Measurements from ENCODE around the gene SYT15B.
"Not testable (repeated sequence)": the region's sequence is repeated elsewhere in the genome, so short reads cannot be mapped to it uniquely, and the experiment has no call there.

GRCh38 chr10:47758855-47759254 is 4.5 kb downstream of the SYT15B start:
- TF ChIP-seq POLR2AphosphoS5 (IDR thresholded peaks at IDR 0.05), result not testable (repeated sequence)
- TF ChIP-seq, protein P1, sequence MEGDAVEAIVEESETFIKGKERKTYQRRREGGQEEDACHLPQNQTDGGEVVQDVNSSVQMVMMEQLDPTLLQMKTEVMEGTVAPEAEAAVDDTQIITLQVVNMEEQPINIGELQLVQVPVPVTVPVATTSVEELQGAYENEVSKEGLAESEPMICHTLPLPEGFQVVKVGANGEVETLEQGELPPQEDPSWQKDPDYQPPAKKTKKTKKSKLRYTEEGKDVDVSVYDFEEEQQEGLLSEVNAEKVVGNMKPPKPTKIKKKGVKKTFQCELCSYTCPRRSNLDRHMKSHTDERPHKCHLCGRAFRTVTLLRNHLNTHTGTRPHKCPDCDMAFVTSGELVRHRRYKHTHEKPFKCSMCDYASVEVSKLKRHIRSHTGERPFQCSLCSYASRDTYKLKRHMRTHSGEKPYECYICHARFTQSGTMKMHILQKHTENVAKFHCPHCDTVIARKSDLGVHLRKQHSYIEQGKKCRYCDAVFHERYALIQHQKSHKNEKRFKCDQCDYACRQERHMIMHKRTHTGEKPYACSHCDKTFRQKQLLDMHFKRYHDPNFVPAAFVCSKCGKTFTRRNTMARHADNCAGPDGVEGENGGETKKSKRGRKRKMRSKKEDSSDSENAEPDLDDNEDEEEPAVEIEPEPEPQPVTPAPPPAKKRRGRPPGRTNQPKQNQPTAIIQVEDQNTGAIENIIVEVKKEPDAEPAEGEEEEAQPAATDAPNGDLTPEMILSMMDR (IDR thresholded peaks at IDR 0.05), result not testable (repeated sequence)

Data from transverse colon (tissue), 4 donors.